HG02763 (cell line): Measurements from ENCODE around the gene CDC45.

Experiments
- ATAC-seq: cut with Tn5 transposase; IDR thresholded peaks from one replicate; pipeline ENCODE4 v1.9.1; 2021; ENCODE audit warnings: mild to moderate bottlenecking, moderate library complexity; ENCODE audit not compliant: unreplicated experiment

The CDC45 gene

DNA sequence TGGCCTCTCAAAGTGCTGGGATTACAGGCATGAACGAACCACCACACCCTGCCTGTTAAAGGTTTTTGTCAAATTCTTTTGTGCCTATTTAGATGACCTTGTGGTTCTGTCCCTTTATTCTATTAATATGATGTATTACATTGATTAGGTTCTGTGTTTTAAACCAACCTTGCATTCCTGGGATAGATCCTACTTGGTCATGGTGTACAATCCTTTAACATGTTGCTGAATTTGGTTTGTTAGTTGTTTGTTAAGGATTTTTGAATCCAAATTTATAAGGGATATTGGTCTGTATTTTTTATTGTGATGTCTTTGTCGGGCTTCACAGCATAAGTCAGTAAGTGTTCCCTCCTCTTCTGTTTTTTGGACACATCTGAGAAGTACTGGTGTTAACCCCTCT lies 73.5 kb downstream of the CDC45 start:
- no peak for ATAC-seq

DNA sequence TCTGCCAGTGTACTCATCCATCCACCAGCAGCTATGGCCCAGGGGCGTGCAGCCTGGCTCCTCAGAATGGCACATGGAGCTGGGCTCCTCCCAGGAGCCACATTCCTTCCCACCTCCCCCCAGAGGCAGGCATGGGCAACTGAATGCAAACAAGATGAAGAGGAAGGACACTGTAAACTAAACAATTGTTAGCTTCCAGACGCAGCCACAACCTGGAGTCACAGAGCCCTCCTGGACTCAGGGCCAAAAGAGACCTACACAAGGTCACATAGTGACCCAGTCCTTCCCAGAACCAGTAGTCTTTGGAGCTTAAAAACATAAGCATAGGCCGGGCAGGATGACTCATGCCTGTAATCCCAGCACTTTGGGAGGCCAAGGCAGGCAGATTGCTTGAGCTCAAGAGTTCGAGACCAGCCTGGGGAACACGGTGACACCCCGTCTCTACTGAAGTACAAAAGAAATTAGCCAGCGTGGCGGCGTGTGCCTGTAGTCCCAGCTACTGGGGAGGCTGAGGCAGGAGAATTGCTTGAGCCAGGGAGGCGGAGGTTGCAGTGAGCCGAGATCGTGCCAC lies 75.2 kb downstream of the CDC45 start:
- no peak for ATAC-seq

- no peak for ATAC-seq
Measured at GRCh38 chr22:19555651-19556050, 75.9 kb downstream of the CDC45 start.

DNA sequence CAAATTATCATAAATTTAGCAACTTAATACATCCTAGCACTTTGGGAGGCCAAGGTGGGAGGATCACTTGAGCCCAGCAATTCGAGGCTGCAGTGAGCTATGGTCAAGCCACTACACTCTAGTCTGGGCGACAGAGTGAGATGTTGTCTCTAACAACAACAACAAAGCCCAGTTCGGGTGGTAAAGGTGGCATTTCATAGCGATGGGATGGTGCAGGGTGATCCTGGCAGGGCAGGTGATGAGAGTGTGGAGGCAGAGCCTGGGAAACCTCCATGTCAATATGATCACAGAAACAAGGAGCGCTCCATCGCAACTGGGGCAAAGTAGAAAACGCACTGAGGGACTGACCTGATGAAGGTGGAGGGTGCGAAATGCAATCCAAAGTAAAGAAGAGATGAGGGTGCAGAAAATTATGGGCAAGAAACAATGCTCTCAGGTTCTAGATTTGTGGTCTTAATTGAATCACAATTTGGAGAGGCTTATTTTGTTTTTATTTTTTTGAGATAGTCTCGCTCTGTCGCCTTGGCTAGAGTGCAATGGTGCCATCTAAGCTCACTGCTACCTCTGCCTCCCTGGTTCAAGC lies 77.3 kb downstream of the CDC45 start:
- ATAC-seq = no peak

- ATAC-seq = no peak
Measured at GRCh38 chr22:19559324-19559811, 79.6 kb downstream of the CDC45 start.

DNA sequence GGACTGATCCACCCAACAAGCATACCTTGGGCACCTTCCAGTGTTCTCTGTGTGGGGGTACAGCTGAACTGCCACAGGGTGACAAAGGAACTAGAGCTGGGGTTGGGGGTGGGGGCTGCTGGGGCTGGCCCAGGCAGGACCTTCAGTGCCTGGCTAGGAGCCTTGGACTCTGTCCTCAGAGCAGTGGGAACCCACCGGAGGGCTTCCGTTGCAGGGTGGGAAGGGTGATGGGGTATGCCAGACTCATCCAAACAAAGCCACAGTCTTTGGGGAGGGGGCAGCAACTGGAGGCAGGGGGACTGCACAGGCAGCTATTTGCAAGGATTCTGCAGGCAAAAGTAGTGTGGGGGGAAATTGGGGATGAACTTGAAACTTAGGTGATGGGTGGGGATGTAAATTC lies 80.2 kb downstream of the CDC45 start:
- no peak for ATAC-seq

GRCh38 chr22:19565382-19566278 lies 85.9 kb downstream of the CDC45 start:
- no peak for ATAC-seq

GRCh38 chr22:19566279-19567156 lies 86.8 kb downstream of the CDC45 start:
- no peak for ATAC-seq

DNA sequence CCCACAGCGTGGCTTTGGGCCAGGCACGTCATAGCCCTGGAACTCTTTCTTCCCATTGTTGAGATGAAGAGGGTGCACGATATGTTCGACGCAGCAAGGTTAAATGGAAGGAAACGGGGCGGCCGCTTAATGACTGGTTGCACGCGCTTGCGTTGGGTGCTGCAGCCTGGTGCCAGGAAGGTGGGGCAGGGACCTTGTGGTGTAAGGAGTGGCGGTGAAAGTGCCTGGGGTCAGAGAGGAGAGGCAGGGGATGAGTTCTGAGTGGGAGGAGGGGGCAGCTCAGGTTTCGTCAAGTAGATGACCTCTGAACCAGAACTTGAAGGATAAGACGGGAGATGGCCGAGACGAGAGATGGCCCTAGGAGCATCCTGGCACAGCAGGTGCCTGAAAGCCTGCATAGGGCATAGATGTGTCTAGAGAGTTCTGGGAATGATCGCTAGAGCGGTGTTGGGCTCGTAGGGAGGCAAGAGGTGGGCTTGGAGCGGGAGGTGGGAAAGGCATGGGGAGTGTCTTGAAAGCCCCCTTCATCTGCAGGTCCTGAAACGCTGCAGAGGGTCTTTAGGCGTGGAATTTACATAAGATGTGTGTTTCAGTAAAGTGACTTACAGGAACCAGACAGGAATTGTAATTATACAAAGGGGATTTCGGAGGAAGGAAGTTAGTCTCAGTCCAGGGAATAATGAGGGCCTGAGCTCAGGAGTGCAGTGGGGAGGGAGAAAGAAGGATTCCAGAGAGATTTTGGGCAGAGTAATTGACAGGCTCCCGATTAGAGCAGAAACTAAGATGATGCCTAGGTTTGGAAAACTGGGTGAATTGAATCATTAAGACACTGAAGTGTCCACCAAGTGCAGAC lies 87.7 kb downstream of the CDC45 start:
- ATAC-seq = no peak

GRCh38 chr22:19568337-19569275 lies 88.9 kb downstream of the CDC45 start:
- no peak for ATAC-seq

DNA sequence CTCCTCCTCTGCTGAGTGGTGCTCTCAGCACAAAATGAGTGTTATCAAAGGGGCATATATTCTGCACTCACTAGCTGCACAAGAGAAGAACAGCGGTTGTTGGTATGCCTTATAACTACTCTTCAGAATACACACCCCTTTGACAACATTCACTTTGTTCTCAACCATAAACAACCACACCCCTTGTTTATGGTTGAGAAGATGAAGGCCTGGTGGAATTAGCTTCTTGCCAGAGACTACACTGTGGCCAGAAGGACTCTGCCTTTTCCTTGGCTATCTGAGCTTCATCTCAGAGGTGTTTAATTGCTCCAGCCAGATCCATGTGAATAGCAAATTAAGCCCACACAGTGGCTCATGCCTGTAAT lies 89.5 kb downstream of the CDC45 start:
- no peak for ATAC-seq

DNA sequence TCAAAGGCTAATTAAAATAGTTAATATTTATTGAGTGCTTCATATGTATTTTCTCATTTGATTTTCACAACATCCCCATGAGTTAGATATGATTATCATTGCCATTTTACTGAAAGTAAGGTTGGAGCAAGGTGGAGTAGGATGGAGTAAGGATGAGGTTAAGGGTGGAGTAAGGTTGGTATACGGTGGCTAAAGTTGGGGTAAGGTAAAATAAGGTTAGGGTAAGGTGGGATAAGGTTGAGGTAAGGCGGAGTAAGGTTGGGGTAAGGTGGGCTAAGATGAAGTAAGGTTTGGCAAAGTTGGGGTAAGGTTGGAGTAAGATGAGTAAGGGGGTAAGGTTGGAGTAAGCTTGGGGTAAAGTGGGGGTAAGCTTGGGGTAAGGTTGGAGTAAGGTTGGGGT lies 90.3 kb downstream of the CDC45 start:
- ATAC-seq = no peak
